Gastroesophageal sphincter (tissue), 4 donors: ENCODE data around the gene CDHR5. TPM values are rescaled to one million over a fixed set of nuclear protein-coding genes. Genes with fewer than 3 reads are reported as not detected.
A peak's percentile ranks its signal among the peaks of the same experiment; 100 is the strongest.

Source experiments
- ATAC-seq: fragments of 150-250 bp; one replicate; pipeline ENCODE4 v1.9.1; 2016; ENCODE audit warnings: mild to moderate bottlenecking, moderate library complexity
- H3K27ac ChIP-seq, 4 donors: fragments of 200-600 bp; sonication (generic) in 3 of 4; 1 replicate in 3 of 4; 2 replicates in 1 of 4; pipeline ENCODE4 v1.5.1; 2016 to 2019
- H3K27me3 ChIP-seq: fragments of 200-600 bp; sonication (generic); one replicate; pipeline ENCODE4 v1.5.1; 2019
- H3K36me3 ChIP-seq, 2 donors: fragments of 200-600 bp; sonication (generic); one replicate each; pipeline ENCODE4 v1.5.1; 2019; ENCODE audit warnings: control low read depth in 1 of 2
- H3K4me1 ChIP-seq, 3 donors: fragments of 200-600 bp; sonication (generic); 1 replicate in 2 of 3; 2 replicates in 1 of 3; pipeline ENCODE4 v1.5.1; 2016 to 2019; ENCODE audit warnings: control low read depth in 2 of 3
- H3K4me3 ChIP-seq, 2 donors: fragments of 200-600 bp; sonication (generic); one replicate each; pipeline ENCODE4 v1.5.1; 2019; ENCODE audit warnings: mild to moderate bottlenecking in 1 of 2, moderate library complexity in 1 of 2
- H3K9me3 ChIP-seq, 3 donors: fragments of 200-600 bp; sonication (generic); one replicate each; pipeline ENCODE4 v1.5.1; 2017 to 2019; ENCODE audit warnings: control low read depth in 2 of 3
- EP300 ChIP-seq: sonication (generic); formaldehyde crosslinking; IDR thresholded peaks from one replicate; pipeline ENCODE4 v1.6.1; 2017; ENCODE audit warnings: antibody characterized with exemption, mild to moderate bottlenecking
- POLR2A ChIP-seq, 2 donors: fragments of 450-650 bp; IDR thresholded peaks; one replicate each; pipeline ENCODE4 v1.6.1; 2017; ENCODE audit warnings: antibody characterized with exemption in 2 of 2, mild to moderate bottlenecking in 2 of 2, moderate library complexity in 1 of 2
- POLR2AphosphoS5 ChIP-seq: sonication (generic); formaldehyde crosslinking; IDR thresholded peaks from one replicate; pipeline ENCODE4 v1.6.1; 2017; ENCODE audit warnings: antibody characterized with exemption
- WGBS, 2 donors: methylation state at CpG; one replicate each; pipeline ENCODE4 v1.1.5; 2018; ENCODE audit warnings: low coverage in 1 of 2; 5-methylcytosine and 5-hydroxymethylcytosine counted together
- total RNA-seq, 4 donors: library from RNA; depleted of rRNA; stranded (reverse); fragments of >200 nt; gene quantifications; one replicate each; pipeline ENCODE4 v1.1.0, GENCODE V29; 2016
- TF ChIP-seq, protein P1 (sequence below), 4 experiments: fragments of 200-600 bp in 2 of 4; fragments of 450-650 bp in 2 of 4; sonication (generic) in 1 of 4; IDR thresholded peaks; one replicate each; pipeline ENCODE4 v1.5.1; 2017 to 2019; ENCODE audit warnings: antibody characterized with exemption in 4 of 4, mild to moderate bottlenecking in 2 of 4, moderate library complexity in 2 of 4

The CDHR5 gene
- total RNA-seq, 4 donors from 2014 or later = not detected

DNA sequence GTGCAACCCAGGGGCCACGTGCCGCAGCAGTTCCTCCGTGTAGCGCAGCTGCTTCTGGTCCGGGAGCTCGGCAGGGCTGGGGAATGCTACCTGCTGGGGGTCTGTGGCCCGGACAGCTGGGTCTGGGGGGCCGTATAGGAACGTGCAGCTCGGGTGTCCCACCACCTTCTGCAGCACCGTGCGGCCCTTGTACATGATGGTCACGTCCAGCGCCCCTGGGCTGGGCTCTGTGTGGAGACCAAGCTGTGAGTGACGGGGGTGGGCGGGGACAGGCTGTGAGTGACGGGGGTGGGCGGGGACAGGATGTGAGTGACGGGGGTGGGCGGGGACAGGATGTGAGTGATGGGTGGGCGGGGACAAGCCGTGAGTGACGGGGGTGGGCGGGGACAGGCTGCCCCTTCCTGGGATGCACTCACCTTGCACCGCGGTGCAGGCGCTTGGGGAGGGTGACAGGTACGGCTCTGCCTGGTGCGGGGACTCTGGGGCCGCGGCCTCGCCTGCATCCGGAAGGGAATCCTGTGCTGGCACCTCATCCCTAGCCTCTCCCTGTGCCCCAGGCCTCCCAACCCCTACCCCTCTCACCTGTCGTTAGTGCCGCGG, 11.3 kb downstream of the CDHR5 start:
- 45% methylated on average over 19 of the region's 36 CpGs; no CpG with 5 or more reads in 1 of the 2 donors for WGBS, 2 donors

DNA sequence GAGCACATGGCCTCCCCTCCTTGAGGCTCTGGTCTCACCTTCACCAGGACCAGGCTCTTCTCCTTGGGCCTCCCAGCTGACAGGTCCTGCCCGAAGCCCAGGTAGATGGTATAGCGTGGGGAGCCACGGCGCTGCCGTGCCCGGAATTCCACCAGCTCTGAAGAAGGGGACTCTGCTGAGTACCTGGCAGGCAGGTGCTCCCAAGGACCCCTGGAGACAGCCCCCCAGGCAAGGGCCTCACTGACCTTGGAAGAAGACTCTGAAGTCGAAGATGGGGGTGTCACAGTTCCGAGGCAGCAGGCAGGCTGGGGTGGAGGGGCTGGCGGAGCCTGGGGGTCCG, 11.8 kb downstream of the CDHR5 start:
- ATAC-seq = no peak
- peaks cover 0 to 44% (median 28%) of the 10 kb centered on the region in 3 donors for H3K4me1 ChIP-seq
- no peaks in the 10 kb centered on the region for H3K27me3 ChIP-seq
- H3K9me3 ChIP-seq = no peaks in the 10 kb centered on the region
- no peak for TF ChIP-seq POLR2A (IDR thresholded peaks at IDR 0.05)
- TF ChIP-seq EP300 = no peak
- TF ChIP-seq POLR2AphosphoS5 = no peak
- TF ChIP-seq, protein P1, sequence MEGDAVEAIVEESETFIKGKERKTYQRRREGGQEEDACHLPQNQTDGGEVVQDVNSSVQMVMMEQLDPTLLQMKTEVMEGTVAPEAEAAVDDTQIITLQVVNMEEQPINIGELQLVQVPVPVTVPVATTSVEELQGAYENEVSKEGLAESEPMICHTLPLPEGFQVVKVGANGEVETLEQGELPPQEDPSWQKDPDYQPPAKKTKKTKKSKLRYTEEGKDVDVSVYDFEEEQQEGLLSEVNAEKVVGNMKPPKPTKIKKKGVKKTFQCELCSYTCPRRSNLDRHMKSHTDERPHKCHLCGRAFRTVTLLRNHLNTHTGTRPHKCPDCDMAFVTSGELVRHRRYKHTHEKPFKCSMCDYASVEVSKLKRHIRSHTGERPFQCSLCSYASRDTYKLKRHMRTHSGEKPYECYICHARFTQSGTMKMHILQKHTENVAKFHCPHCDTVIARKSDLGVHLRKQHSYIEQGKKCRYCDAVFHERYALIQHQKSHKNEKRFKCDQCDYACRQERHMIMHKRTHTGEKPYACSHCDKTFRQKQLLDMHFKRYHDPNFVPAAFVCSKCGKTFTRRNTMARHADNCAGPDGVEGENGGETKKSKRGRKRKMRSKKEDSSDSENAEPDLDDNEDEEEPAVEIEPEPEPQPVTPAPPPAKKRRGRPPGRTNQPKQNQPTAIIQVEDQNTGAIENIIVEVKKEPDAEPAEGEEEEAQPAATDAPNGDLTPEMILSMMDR (IDR thresholded peaks at IDR 0.05) = no peak
- WGBS, 2 donors = 100% methylated on average over 1 to 2 of the region's 10 CpGs
- H3K27ac ChIP-seq = peak overlapping the region in 3 of 4 donors; percentile 87 to 94 (median 93)
- H3K4me3 ChIP-seq = no peak overlapping the region
- H3K36me3 ChIP-seq = peaks cover 0 to 68% of the 10 kb centered on the region in 2 donors

More for the DNA sequence above, 11.3 kb downstream of the CDHR5 start:
- TF ChIP-seq POLR2A (IDR thresholded peaks at IDR 0.05) (no peak), POLR2AphosphoS5 (no peak), EP300 (no peak)
- TF ChIP-seq, protein P1 (IDR thresholded peaks at IDR 0.05) = no peak
- ATAC-seq = no peak
- Histone ChIP-seq H3K4me1 (peaks cover 0 to 44% (median 28%) of the 10 kb centered on the region in 3 donors), H3K27me3 (no peaks in the 10 kb centered on the region), H3K36me3 (peaks cover 0 to 68% of the 10 kb centered on the region in 2 donors), H3K27ac (peak overlapping the region in 3 of 4 donors; percentile 87 to 94 (median 93)), H3K4me3 (peak overlapping the region in 1 of 2 donors; percentile 75), H3K9me3 (no peaks in the 10 kb centered on the region)

GRCh38 chr11:612201-612960, 12.4 kb downstream of the CDHR5 start:
- Histone ChIP-seq H3K4me3 (no peak overlapping the region), H3K9me3 (no peaks in the 10 kb centered on the region), H3K4me1 (peaks cover 0 to 44% (median 28%) of the 10 kb centered on the region in 3 donors), H3K27me3 (no peaks in the 10 kb centered on the region), H3K36me3 (peaks cover 0 to 69% of the 10 kb centered on the region in 2 donors), H3K27ac (peak overlapping the region in 3 of 4 donors; percentile 87 to 94 (median 93))
- TF ChIP-seq POLR2A (IDR thresholded peaks at IDR 0.05) = no peak
- TF ChIP-seq, protein P1 (IDR thresholded peaks at IDR 0.05) = peak in 1 of 4 experiments; percentile 14
- ATAC-seq = no peak
- WGBS, 2 donors = 20 to 36% methylated on average over 2 of the region's 27 CpGs

DNA sequence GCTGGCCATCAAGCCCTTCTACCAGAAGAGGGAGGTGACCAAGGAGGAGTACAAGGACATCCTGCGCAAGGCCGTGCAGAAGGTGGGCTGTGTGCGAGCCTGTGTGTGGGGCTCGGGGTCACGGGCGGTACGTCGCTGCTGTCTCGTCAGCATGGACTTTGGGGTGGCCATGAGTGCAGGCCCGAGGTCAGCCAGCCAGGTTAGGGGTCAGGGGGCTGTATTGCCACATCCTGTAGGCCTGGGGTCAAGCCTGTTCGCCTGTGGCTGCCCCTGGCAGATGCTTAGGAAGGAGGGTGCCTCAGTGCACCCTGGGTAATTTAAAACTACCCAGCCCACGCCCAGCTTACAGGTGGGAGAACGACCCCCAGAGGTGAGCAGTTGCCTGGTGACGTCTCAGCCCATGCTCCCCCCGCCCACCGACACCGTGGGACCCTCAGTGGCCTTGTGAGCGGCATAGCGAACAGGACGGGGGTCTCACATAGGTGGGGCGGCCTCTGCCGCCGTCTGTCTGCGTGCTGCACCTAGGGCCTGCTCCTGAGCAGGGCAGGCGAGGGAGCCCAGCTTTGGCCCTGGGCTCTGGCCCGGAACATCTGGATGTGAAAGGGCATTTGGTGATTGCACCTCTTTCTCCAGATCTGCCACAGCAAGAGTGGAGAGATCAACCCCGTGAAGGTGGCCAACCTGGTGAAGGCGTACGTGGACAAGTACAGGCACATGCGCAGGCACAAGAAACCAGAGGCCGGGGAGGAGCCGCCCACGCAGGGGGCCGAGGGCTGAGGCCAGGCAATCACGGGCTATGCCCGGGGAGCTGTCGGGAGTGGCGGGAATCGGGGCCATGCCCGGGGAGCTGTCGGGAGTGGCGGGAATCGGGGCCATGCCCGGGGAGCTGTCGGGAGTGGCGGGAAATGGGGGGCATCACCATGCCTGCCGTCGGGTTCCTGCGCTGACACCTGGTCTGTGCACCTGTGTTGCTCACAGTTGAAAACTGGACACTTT, 13.5 kb downstream of the CDHR5 start:
- no peaks in the 10 kb centered on the region for H3K9me3 ChIP-seq
- H3K27me3 ChIP-seq = no peaks in the 10 kb centered on the region
- no peak for TF ChIP-seq EP300
- TF ChIP-seq, protein P1 (IDR thresholded peaks at IDR 0.05) = no peak
- H3K36me3 ChIP-seq = peaks cover 0 to 79% of the 10 kb centered on the region in 2 donors
- H3K4me1 ChIP-seq = peaks cover 0 to 42% (median 25%) of the 10 kb centered on the region in 3 donors
- ATAC-seq = no peak
- 40 to 76% methylated on average over 1 to 10 of the region's 49 CpGs for WGBS, 2 donors
- H3K4me3 ChIP-seq = no peak overlapping the region
- H3K27ac ChIP-seq = no peak overlapping the region
